HL-60/S4 treated with retinoic acid at 250 ng/mL for 4 days and 3 days (cell line): ENCODE data around the gene PON3.

Source experiments
- in situ Hi-C: fragments of 300-500 bp; cut with MboI; formaldehyde crosslinking; loops from 2 replicates; pipeline ENCODE4 v1.7.0; 2022; ENCODE audit warnings: low sequenced_read_pairs

The PON3 gene

DNA sequence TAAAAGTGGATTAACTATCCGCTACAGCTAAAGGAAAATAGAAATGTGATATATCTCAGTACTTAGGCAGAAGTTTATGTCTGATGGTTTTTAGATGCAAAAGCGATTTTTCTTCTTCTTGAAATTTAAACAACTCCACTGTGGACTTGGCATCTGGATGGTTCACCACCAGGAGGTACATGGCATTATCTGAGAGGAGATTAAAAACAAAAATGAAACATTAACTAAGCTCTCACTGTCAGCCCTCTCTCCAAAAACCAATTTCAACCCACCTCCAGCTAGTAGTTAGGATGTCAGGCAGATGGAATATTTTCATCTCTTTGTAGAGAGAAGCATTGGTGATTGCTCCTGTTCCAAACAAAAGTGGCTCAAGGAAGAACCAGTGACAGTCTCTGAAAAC lies 84.8 kb downstream of the PON3 start:
- in situ Hi-C loops = no loop called here

DNA sequence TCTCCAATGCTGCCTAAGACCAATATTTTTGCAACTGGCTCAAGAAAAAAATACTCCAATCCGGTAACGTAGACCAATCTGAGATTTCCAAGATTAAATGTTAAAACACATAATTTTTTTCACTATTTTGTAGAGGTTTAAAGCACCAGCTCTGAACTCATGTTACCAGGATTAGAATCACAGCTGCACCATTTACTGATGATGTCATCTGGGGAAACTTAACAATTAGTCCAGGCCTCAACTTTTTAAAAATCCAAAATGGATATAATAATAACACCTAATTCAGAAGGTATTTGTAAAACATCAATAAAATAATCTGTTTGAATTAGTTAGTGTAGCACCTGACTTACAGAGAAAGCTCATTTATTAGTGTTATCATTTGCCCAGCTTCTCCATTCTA lies 86.2 kb downstream of the PON3 start:
- in situ Hi-C loops = no loop called here
